GM12878 (cell line): Measurements from ENCODE around the gene LURAP1L. TPM values are rescaled to one million over a fixed set of nuclear protein-coding genes. Genes with fewer than 3 reads are reported as not detected.
A peak's percentile ranks its signal among the peaks of the same experiment; 100 is the strongest.

Source experiments
- ATAC-seq: fragments of 200-7000 bp; cut with Tn5 transposase; 3 replicates; pipeline ENCODE4 v1.9.1; 2020; ENCODE audit warnings: mild to moderate bottlenecking, moderate library complexity
- Bru-seq: library from RNA; stranded (reverse); fragments of 400-500 nt; gene quantifications from one replicate; lab custom pipeline; 2021; lab: Mats Ljungman, UMichigan
- BruChase-seq, 2 experiments: library from RNA; stranded (reverse); fragments of 400-500 nt; gene quantifications; one replicate each; lab custom pipeline; 2021; lab: Mats Ljungman, UMichigan
- BruUV-seq: library from RNA; stranded (reverse); fragments of 400-500 nt; replicated peaks from 2 replicates; lab custom pipeline; 2021; lab: Mats Ljungman, UMichigan
- CTCF ChIA-PET: fragments of 300-600 bp; sonication (Branson Sonifier 250); formaldehyde crosslinking; extraction: SDS; loops from one replicate; lab custom pipeline; 2021; ENCODE audit warnings: inconsistent platforms; lab: Yijun Ruan, JAX
- POLR2A ChIA-PET: fragments of 350-600 bp; formaldehyde crosslinking; extraction: SDS; loops from one replicate; lab custom pipeline; 2021; ENCODE audit warnings: inconsistent platforms; lab: Charles Lee
- RAD21 ChIA-PET: fragments of 300-600 bp; sonication (Branson Sonifier 250); formaldehyde crosslinking; loops from one replicate; lab custom pipeline; 2023; ENCODE audit warnings: antibody characterized with exemption; ENCODE audit not compliant: unreplicated experiment; lab: Charles Lee
- SMC1A ChIA-PET: fragments of 300-600 bp; sonication (Branson Sonifier 250); formaldehyde crosslinking; loops from one replicate; lab custom pipeline; 2023; ENCODE audit not compliant: unreplicated experiment, uncharacterized antibody; lab: Charles Lee
- DNase-seq: peaks from one replicate; pipeline ENCODE4 v3.0.0-alpha.2; 2011; ENCODE audit warnings: low read depth, low spot score
- FAIRE-seq: peaks from 3 replicates; lab custom pipeline; 2011; peaks lifted over from hg19 to GRCh38; lab: Jason Lieb, UNC
- H2AFZ ChIP-seq: 2 replicates; pipeline ENCODE4 v1.6.0; 2011; ENCODE audit warnings: low read depth, low read length, control low read depth; ENCODE audit not compliant: control insufficient read depth
- H3K27ac ChIP-seq: 2 replicates; pipeline ENCODE4 v1.5.1; 2011; ENCODE audit warnings: control low read depth; ENCODE audit not compliant: control insufficient read depth, insufficient read depth
- H3K27me3 ChIP-seq, 2 experiments: replicated peaks in 1 of 2; 2 replicates each; pipeline versions ENCODE4 v1.6.0 to v1.6.1; 2011; ENCODE audit warnings: low read length in 1 of 2; ENCODE audit not compliant: control insufficient read depth in 2 of 2, insufficient read depth in 2 of 2
- H3K36me3 ChIP-seq, 2 experiments: 2 replicates each; pipeline ENCODE4 v1.5.1; 2011; ENCODE audit warnings: low read length in 1 of 2; ENCODE audit not compliant: control insufficient read depth in 2 of 2, insufficient read depth in 2 of 2
- H3K4me1 ChIP-seq: 2 replicates; pipeline ENCODE4 v1.6.1; 2011; ENCODE audit warnings: mild to moderate bottlenecking, low read length, moderate library complexity, mixed read lengths; ENCODE audit not compliant: control insufficient read depth, insufficient read depth
- H3K4me2 ChIP-seq: 2 replicates; pipeline ENCODE4 v1.6.0; 2011; ENCODE audit warnings: control low read depth; ENCODE audit not compliant: control insufficient read depth, insufficient read depth
- H3K4me3 ChIP-seq: fragments of 200-600 bp; sonication (generic); 2 replicates; pipeline ENCODE4 v1.5.1; 2016
- H3K79me2 ChIP-seq: 2 replicates; pipeline ENCODE4 v1.6.0; 2011; ENCODE audit warnings: low read length; ENCODE audit not compliant: control insufficient read depth, insufficient read depth
- H3K9ac ChIP-seq: 2 replicates; pipeline ENCODE4 v1.8.0; 2011; ENCODE audit warnings: low read length, control low read depth, mixed read lengths; ENCODE audit not compliant: control insufficient read depth, insufficient read depth
- H3K9me3 ChIP-seq: replicated peaks from 3 replicates; pipeline ENCODE4 v1.5.1; 2011; ENCODE audit warnings: mild to moderate bottlenecking, low read length; ENCODE audit not compliant: control insufficient read depth, insufficient read depth
- H4K20me1 ChIP-seq: 2 replicates; pipeline ENCODE4 v1.6.0; 2011; ENCODE audit not compliant: control insufficient read depth, insufficient read depth
- HCFC1 ChIP-seq: fragments of 150-350 bp; IDR thresholded peaks from 2 replicates; pipeline ENCODE4 v1.6.1; 2014; ENCODE audit warnings: low read length
- LARP7 ChIP-seq: fragments of 450-650 bp; IDR thresholded peaks from 2 replicates; pipeline ENCODE4 v1.6.1; 2017; ENCODE audit warnings: mild to moderate bottlenecking
- MEF2A ChIP-seq: IDR thresholded peaks from 2 replicates; pipeline ENCODE4 v1.6.1; 2011; ENCODE audit warnings: low read depth, mild to moderate bottlenecking, low read length, moderate library complexity; ENCODE audit not compliant: insufficient read depth
- MYB ChIP-seq: fragments of 150-350 bp; IDR thresholded peaks from 2 replicates; pipeline ENCODE4 v1.6.1; 2014; ENCODE audit warnings: mild to moderate bottlenecking, low read depth, low read length, borderline replicate concordance
- PAX5 ChIP-seq: IDR thresholded peaks from 2 replicates; pipeline ENCODE4 v1.6.1; 2011; ENCODE audit warnings: low read depth, low read length, borderline replicate concordance
- RCOR1 ChIP-seq: conservative IDR thresholded peaks from 2 replicates; pipeline ENCODE4 v1.6.1; 2012; ENCODE audit warnings: low read depth, low read length, improper control_type of control experiment
- SMARCA5 ChIP-seq: fragments of 450-650 bp; IDR thresholded peaks from 2 replicates; pipeline ENCODE4 v1.6.1; 2017; ENCODE audit warnings: mild to moderate bottlenecking
- SMC3 ChIP-seq: IDR thresholded peaks from 2 replicates; pipeline ENCODE4 v1.6.1; 2011; ENCODE audit warnings: low read length, improper control_type of control experiment, borderline replicate concordance
- ZNF384 ChIP-seq: IDR thresholded peaks from 2 replicates; pipeline ENCODE4 v1.6.1; 2012; ENCODE audit warnings: low read depth, mild to moderate bottlenecking, low read length, improper control_type of control experiment, borderline replicate concordance
- WGBS: methylation state at CpG from one replicate; pipeline ENCODE4 v1.1.6; 2016; ENCODE audit warnings: low lambda C conversion rate; ENCODE audit not compliant: insufficient replicate concordance, insufficient coverage; ENCODE audit errors: missing lambda C conversion rate; 5-methylcytosine and 5-hydroxymethylcytosine counted together
- in situ Hi-C: fragments of 300-500 bp; cut with MboI; formaldehyde crosslinking; loops from 9 replicates; pipeline ENCODE4 v1.14.3; 2018; ENCODE audit warnings: mixed read lengths
- intact Hi-C: fragments of 100-400 bp; cut with micrococcal nuclease; formaldehyde crosslinking; loops from one replicate; pipeline ENCODE4 v1.14.2; 2022; ENCODE audit not compliant: unreplicated experiment
- long read RNA-seq, 2 experiments: library from polyadenylated mRNA; unstranded; transcript quantifications; one replicate each; pipeline ENCODE4 v2.0.0, GENCODE V29; 2019 to 2020
- polyA minus RNA-seq, 3 experiments: library from RNA; depleted of rRNA, polyadenylated mRNA; stranded (reverse); fragments of >200 nt; gene quantifications; 2 replicates each; pipeline ENCODE4 v1.2.3, GENCODE V29; 2011
- polyA plus RNA-seq, 11 experiments: library from polyadenylated mRNA; depleted of rRNA in 4 of 11; unstranded in 6 of 11; stranded (reverse) in 5 of 11; fragments of >200 nt; fragmentation: Nextera tagmentation in 4 of 11; fragmentation: Illumina TruSeq in 1 of 11; extraction: Ambion mirVana in 4 of 11; extraction: Trizol in 1 of 11; gene quantifications; 1 replicate in 1 of 11; 2 replicates in 10 of 11; pipeline versions ENCODE4 v1.2.1 to v1.2.3, GENCODE V29; 2011 to 2016; ENCODE audit warnings: inconsistent platforms in 2 of 11, missing spikeins in 2 of 11, low read depth in 1 of 11
- total RNA-seq, 4 experiments: library from RNA; depleted of rRNA in 3 of 4; stranded (reverse); fragments of >200 nt in 3 of 4; fragmentation: Illumina TruSeq in 1 of 4; extraction: Trizol in 1 of 4; gene quantifications; 2 replicates each; pipeline versions ENCODE4 v1.2.1 to v1.2.3, GENCODE V29; 2013 to 2021
- TF ChIP-seq, protein P1 (sequence below): fragments of 450-650 bp; IDR thresholded peaks from 2 replicates; pipeline ENCODE4 v1.6.1; 2017; ENCODE audit warnings: borderline replicate concordance
- TF ChIP-seq, protein P2 (sequence below): fragments of 450-650 bp; IDR thresholded peaks from 2 replicates; pipeline ENCODE4 v1.6.1; 2017; ENCODE audit warnings: mild to moderate bottlenecking, moderate library complexity

Gene LURAP1L, protein sequence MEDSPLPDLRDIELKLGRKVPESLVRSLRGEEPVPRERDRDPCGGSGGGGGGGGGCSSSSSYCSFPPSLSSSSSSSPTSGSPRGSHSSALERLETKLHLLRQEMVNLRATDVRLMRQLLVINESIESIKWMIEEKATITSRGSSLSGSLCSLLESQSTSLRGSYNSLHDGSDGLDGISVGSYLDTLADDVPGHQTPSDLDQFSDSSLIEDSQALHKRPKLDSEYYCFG
- 1.7 and 3.1 TPM in 2 replicates for total RNA-seq (2013; cell fraction: nucleolus; rRNA removed)
- total RNA-seq (2014; rRNA removed) (0.38 and 0.68 TPM in 2 replicates), total RNA-seq (2014; rRNA removed; fragmentation: Illumina TruSeq; extraction: Trizol) (0.92 and 0.98 TPM in 2 replicates), total RNA-seq (2021) (0.58 and 0.80 TPM in 2 replicates), polyA plus RNA-seq (2011; rRNA removed) (3.7 and 4.3 TPM in 2 replicates), polyA plus RNA-seq (2014; fragmentation: Illumina TruSeq; extraction: Trizol) (0.47 and 1.6 TPM in 2 replicates), polyA plus RNA-seq (2014; fragmentation: Nextera tagmentation; extraction: Ambion mirVana) (under 1 TPM; 0.19 to 0.20 TPM), polyA plus RNA-seq (2014; rRNA removed) (0.79 and 0.93 TPM in 2 replicates), polyA plus RNA-seq (2016; fragmentation: Nextera tagmentation; extraction: Ambion mirVana) (under 1 TPM; 0.20 to 0.71 TPM), polyA minus RNA-seq (2011; rRNA and poly(A)+ RNA removed) (3.5 and 4.3 TPM in 2 replicates), Bru-seq, nascent RNA (percentile 32 among the genes with signal in this experiment), BruChase-seq, experiment 1, labeled RNA remaining after a 6-hour chase (percentile 27 among the genes with signal in this experiment), BruChase-seq, experiment 2, labeled RNA remaining after a 2-hour chase (percentile 31 among the genes with signal in this experiment)
- polyA plus RNA-seq (2011; ENCODE audit: low read depth): not detected
- polyA plus RNA-seq (2011; cell fraction: cytosol; rRNA removed): 2.2 TPM in 2 replicates
- polyA plus RNA-seq (2011; cell fraction: nucleus; rRNA removed): 2.8 and 3.5 TPM in 2 replicates
- not detected in 2 replicates for polyA plus RNA-seq (2012)
- 1.7 and 2.5 TPM in 2 replicates for polyA minus RNA-seq (2011; cell fraction: cytosol; rRNA and poly(A)+ RNA removed)
- polyA minus RNA-seq (2011; cell fraction: nucleus; rRNA and poly(A)+ RNA removed): 3.0 and 4.7 TPM in 2 replicates
- long read RNA-seq, experiment 1: 0 reads
- long read RNA-seq, experiment 2: 0 reads

DNA sequence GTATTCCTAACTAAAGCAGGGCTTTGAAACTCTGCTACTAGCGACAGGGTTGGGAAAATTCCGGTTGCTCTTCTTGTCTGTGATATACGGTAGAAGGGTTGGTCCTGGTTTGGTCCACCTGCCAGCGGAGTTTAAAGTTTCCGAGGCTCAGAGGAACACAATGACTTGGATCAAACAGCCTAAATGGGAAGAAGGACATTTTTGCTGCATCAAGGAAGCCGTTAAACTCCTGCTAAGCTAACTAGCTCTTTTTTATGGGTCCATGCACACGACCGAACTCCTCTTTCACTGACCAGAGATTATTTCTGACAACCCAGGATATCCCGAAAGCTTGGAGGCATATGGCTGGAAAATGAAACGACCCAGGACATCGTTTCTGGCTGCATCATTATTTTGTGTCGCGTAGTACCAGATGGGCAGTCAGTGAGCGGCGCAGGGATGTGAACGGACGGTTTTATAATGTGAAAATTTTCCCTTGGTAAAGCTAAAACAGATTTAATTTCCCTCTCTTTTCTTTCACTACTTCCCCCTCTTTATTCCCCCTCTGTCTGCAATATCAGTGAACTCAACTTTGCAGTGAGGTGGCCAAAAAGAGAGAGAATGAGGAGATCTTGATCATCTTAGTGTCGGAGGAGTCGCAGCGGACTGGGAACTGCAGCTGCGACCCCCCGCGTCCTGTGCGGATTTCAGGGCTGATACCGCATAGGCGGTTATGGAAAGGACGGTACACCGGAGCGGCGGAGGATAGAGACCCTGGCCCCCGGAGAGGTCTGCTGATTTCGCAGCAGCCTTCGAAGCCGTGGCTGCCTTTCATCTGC, at the start of gene LURAP1L:
TSS of gene LURAP1L (plus strand) at position 160 of the 818 bp plus-strand sequence. CDS start 696 bp downstream, outside the sequence.
- Histone ChIP-seq H3K27ac (no peak within 1 kb of the TSS), H3K4me2 (peak within 1 kb of the TSS; percentile 60), H3K9me3 (no peaks in the 10 kb centered on the region), H4K20me1 (no peaks in the 10 kb centered on the region), H3K9ac (no peak within 1 kb of the TSS), H3K4me1 (no peaks in the 10 kb centered on the region), H2AFZ (peak within 1 kb of the TSS; percentile 58), H3K36me3 (no peaks in the 10 kb centered on the region), H3K27me3 (peaks cover 0 to 4% of the 10 kb centered on the region in 2 experiments; a peak in 3 of 4 replicates), H3K4me3 (peak within 1 kb of the TSS; percentile 57), H3K79me2 (no peaks in the 10 kb centered on the region)
- WGBS: 21% methylated on average over 34 of the region's 34 CpGs
- no TSS peak for BruUV-seq
- ChIA-PET RAD21 (interaction anchor here (0.6 to 3.8 kb wide), 8 partner anchors 10 to 1651 kb away, joined by 3 to 16 read pairs (median 10); no protein-coding TSS in a partner anchor), CTCF (interaction anchor here (1.1 to 3.6 kb wide), 10 partner anchors 28 to 54 kb away, joined by 3 to 36 read pairs (median 14); no protein-coding TSS in a partner anchor), POLR2A (interaction anchor here (0.6 to 1.9 kb wide), 2 partner anchors 38 to 42 kb away, joined by 3 to 8 read pairs; no protein-coding TSS in a partner anchor), SMC1A (interaction anchor here (0.6 to 3.8 kb wide), 14 partner anchors 14 to 109 kb away, joined by 3 to 27 read pairs (median 3); no protein-coding TSS in a partner anchor)
- TF ChIP-seq LARP7 (no peak), SMARCA5 (no peak), SMC3 (no peak), ZNF384 (no peak), MEF2A (no peak), RCOR1 (no peak), MYB (no peak), PAX5 (no peak), HCFC1 (no peak)
- TF ChIP-seq, protein P1, sequence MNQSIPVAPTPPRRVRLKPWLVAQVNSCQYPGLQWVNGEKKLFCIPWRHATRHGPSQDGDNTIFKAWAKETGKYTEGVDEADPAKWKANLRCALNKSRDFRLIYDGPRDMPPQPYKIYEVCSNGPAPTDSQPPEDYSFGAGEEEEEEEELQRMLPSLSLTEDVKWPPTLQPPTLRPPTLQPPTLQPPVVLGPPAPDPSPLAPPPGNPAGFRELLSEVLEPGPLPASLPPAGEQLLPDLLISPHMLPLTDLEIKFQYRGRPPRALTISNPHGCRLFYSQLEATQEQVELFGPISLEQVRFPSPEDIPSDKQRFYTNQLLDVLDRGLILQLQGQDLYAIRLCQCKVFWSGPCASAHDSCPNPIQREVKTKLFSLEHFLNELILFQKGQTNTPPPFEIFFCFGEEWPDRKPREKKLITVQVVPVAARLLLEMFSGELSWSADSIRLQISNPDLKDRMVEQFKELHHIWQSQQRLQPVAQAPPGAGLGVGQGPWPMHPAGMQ: no peak
- TF ChIP-seq, protein P2, sequence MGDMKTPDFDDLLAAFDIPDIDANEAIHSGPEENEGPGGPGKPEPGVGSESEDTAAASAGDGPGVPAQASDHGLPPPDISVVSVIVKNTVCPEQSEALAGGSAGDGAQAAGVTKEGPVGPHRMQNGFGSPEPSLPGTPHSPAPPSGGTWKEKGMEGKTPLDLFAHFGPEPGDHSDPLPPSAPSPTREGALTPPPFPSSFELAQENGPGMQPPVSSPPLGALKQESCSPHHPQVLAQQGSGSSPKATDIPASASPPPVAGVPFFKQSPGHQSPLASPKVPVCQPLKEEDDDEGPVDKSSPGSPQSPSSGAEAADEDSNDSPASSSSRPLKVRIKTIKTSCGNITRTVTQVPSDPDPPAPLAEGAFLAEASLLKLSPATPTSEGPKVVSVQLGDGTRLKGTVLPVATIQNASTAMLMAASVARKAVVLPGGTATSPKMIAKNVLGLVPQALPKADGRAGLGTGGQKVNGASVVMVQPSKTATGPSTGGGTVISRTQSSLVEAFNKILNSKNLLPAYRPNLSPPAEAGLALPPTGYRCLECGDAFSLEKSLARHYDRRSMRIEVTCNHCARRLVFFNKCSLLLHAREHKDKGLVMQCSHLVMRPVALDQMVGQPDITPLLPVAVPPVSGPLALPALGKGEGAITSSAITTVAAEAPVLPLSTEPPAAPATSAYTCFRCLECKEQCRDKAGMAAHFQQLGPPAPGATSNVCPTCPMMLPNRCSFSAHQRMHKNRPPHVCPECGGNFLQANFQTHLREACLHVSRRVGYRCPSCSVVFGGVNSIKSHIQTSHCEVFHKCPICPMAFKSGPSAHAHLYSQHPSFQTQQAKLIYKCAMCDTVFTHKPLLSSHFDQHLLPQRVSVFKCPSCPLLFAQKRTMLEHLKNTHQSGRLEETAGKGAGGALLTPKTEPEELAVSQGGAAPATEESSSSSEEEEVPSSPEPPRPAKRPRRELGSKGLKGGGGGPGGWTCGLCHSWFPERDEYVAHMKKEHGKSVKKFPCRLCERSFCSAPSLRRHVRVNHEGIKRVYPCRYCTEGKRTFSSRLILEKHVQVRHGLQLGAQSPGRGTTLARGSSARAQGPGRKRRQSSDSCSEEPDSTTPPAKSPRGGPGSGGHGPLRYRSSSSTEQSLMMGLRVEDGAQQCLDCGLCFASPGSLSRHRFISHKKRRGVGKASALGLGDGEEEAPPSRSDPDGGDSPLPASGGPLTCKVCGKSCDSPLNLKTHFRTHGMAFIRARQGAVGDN: no peak
- intact Hi-C loops: loop anchor here (5.0 kb wide), 2 partner anchors 38 to 53 kb away; no protein-coding TSS in a partner anchor
- ATAC-seq (peak; percentile 32), DNase-seq (no peak), FAIRE-seq (no peak)
- in situ Hi-C loops: no loop called here
